ENCODE measurements around the gene KLHL33.

KLHL33 gene

GRCh38 chr14:20436363-20436755 lies 393 bp upstream of the KLHL33 start:
- Histone ChIP-seq H3K14ac (ENCODE audit: low read length) (no peak overlapping the region), H4K91ac (ENCODE audit: low read depth, low read length) (no peak overlapping the region), H3K27me3 (ENCODE audit: insufficient read depth, low read length) (no peaks in the 10 kb centered on the region), H3K4ac (ENCODE audit: low read depth, low read length) (no peak overlapping the region), H2BK5ac (ENCODE audit: low read depth, low read length, poor library complexity) (no peak overlapping the region), H3K9ac (ENCODE audit: low read length) (no peak overlapping the region), H3K4me2 (ENCODE audit: low read length) (no peak overlapping the region), H3K9me3 (ENCODE audit: insufficient read depth, low read depth, low read length) (no peaks in the 10 kb centered on the region), H4K8ac (ENCODE audit: low read depth, low read length) (no peak overlapping the region), H3K36me3 (ENCODE audit: control insufficient read depth in 1 of 2, insufficient read depth in 2 of 2, low read length in 2 of 2) (no peaks in the 10 kb centered on the region), H2BK120ac (ENCODE audit: insufficient read depth, low read length, poor library complexity) (no peak overlapping the region), H2AK5ac (ENCODE audit: low read length) (no peak overlapping the region), H3K27ac (ENCODE audit: low read depth, low read length) (no peak overlapping the region), H2BK12ac (ENCODE audit: low read length) (no peak overlapping the region), H2AFZ (ENCODE audit: insufficient read depth, low read length, poor library complexity) (no peak overlapping the region), H3K79me1 (ENCODE audit: low read length) (no peaks in the 10 kb centered on the region), H3K23ac (ENCODE audit: low read length) (no peak overlapping the region), H3K79me2 (ENCODE audit: control insufficient read depth, insufficient read depth, low read length, poor library complexity) (no peaks in the 10 kb centered on the region), H4K12ac (ENCODE audit: low read depth, low read length) (no peak overlapping the region), H3K4me1 (ENCODE audit: control insufficient read depth in 1 of 2, insufficient read depth in 2 of 2, low read length in 2 of 2) (no peaks in the 10 kb centered on the region), H3K18ac (ENCODE audit: low read length) (no peak overlapping the region), H3K4me3 (ENCODE audit: low read depth, low read length) (no peak overlapping the region)
- no peak for DNase-seq
- no CpG with 5 or more reads among the region's 4 CpGs for WGBS (ENCODE audit: extremely low coverage, insufficient coverage, insufficient read length)

- no peaks in the 10 kb centered on the region for H3K27me3 ChIP-seq (ENCODE audit: insufficient read depth, low read length)
- no peak overlapping the region for H3K23ac ChIP-seq (ENCODE audit: low read length)
- H3K79me1 ChIP-seq (ENCODE audit: low read length), result no peaks in the 10 kb centered on the region
- WGBS (ENCODE audit: extremely low coverage, insufficient coverage, insufficient read length), result no CpG with 5 or more reads among the region's 44 CpGs
- no peak overlapping the region for H3K14ac ChIP-seq (ENCODE audit: low read length)
- no peak overlapping the region for H2BK5ac ChIP-seq (ENCODE audit: low read depth, low read length, poor library complexity)
- peak overlapping the region; percentile 2 for H3K4me2 ChIP-seq (ENCODE audit: low read length)
- H2BK12ac ChIP-seq (ENCODE audit: low read length), result no peak overlapping the region
- H4K8ac ChIP-seq (ENCODE audit: low read depth, low read length), result no peak overlapping the region
- no peaks in the 10 kb centered on the region for H3K79me2 ChIP-seq (ENCODE audit: control insufficient read depth, insufficient read depth, low read length, poor library complexity)
- DNase-seq, result no peak
- H3K9ac ChIP-seq (ENCODE audit: low read length), result no peak overlapping the region
- no peak overlapping the region for H4K12ac ChIP-seq (ENCODE audit: low read depth, low read length)
- no peaks in the 10 kb centered on the region for H3K36me3 ChIP-seq (ENCODE audit: control insufficient read depth in 1 of 2, insufficient read depth in 2 of 2, low read length in 2 of 2)
- H3K27ac ChIP-seq (ENCODE audit: low read depth, low read length), result no peak overlapping the region
- no peak overlapping the region for H4K91ac ChIP-seq (ENCODE audit: low read depth, low read length)
- no peak overlapping the region for H2BK120ac ChIP-seq (ENCODE audit: insufficient read depth, low read length, poor library complexity)
- H3K18ac ChIP-seq (ENCODE audit: low read length), result no peak overlapping the region
- H3K4me1 ChIP-seq (ENCODE audit: control insufficient read depth in 1 of 2, insufficient read depth in 2 of 2, low read length in 2 of 2), result no peaks in the 10 kb centered on the region
- no peak overlapping the region for H2AK5ac ChIP-seq (ENCODE audit: low read length)
- no peak overlapping the region for H2AFZ ChIP-seq (ENCODE audit: insufficient read depth, low read length, poor library complexity)
- H3K4ac ChIP-seq (ENCODE audit: low read depth, low read length), result no peak overlapping the region
- H3K9me3 ChIP-seq (ENCODE audit: insufficient read depth, low read depth, low read length), result peaks cover 2% of the 10 kb centered on the region
- no peak overlapping the region for H3K4me3 ChIP-seq (ENCODE audit: low read depth, low read length)
Measured at GRCh38 chr14:20434701-20435581, 1.0 kb downstream of the KLHL33 start.

- Histone ChIP-seq H3K14ac (ENCODE audit: low read length) (no peak overlapping the region), H3K9me3 (ENCODE audit: insufficient read depth, low read depth, low read length) (peaks cover 3% of the 10 kb centered on the region), H3K4me1 (ENCODE audit: control insufficient read depth in 1 of 2, insufficient read depth in 2 of 2, low read length in 2 of 2) (peaks cover 4 to 6% of the 10 kb centered on the region in 2 experiments), H3K9ac (ENCODE audit: low read length) (no peak overlapping the region), H3K4ac (ENCODE audit: low read depth, low read length) (no peak overlapping the region), H2BK5ac (ENCODE audit: low read depth, low read length, poor library complexity) (no peak overlapping the region), H2AFZ (ENCODE audit: insufficient read depth, low read length, poor library complexity) (no peak overlapping the region), H3K36me3 (ENCODE audit: control insufficient read depth in 1 of 2, insufficient read depth in 2 of 2, low read length in 2 of 2) (no peaks in the 10 kb centered on the region), H3K4me3 (ENCODE audit: low read depth, low read length) (no peak overlapping the region), H4K12ac (ENCODE audit: low read depth, low read length) (no peak overlapping the region), H3K23ac (ENCODE audit: low read length) (no peak overlapping the region), H2BK12ac (ENCODE audit: low read length) (no peak overlapping the region), H3K27ac (ENCODE audit: low read depth, low read length) (no peak overlapping the region), H3K18ac (ENCODE audit: low read length) (no peak overlapping the region), H2AK5ac (ENCODE audit: low read length) (no peak overlapping the region), H3K79me1 (ENCODE audit: low read length) (no peaks in the 10 kb centered on the region), H3K79me2 (ENCODE audit: control insufficient read depth, insufficient read depth, low read length, poor library complexity) (no peaks in the 10 kb centered on the region), H4K91ac (ENCODE audit: low read depth, low read length) (no peak overlapping the region), H4K8ac (ENCODE audit: low read depth, low read length) (no peak overlapping the region), H3K4me2 (ENCODE audit: low read length) (no peak overlapping the region), H3K27me3 (ENCODE audit: insufficient read depth, low read length) (no peaks in the 10 kb centered on the region), H2BK120ac (ENCODE audit: insufficient read depth, low read length, poor library complexity) (no peak overlapping the region)
- DNase-seq, result no peak
- no CpG with 5 or more reads among the region's 30 CpGs for WGBS (ENCODE audit: extremely low coverage, insufficient coverage, insufficient read length)
Measured at GRCh38 chr14:20429801-20430669, 5.9 kb downstream of the KLHL33 start.

GRCh38 chr14:20428802-20429201 lies 7.2 kb downstream of the KLHL33 start:
- H4K91ac ChIP-seq (ENCODE audit: low read depth, low read length), result no peak overlapping the region
- no peak overlapping the region for H3K4ac ChIP-seq (ENCODE audit: low read depth, low read length)
- no peak overlapping the region for H3K4me3 ChIP-seq (ENCODE audit: low read depth, low read length)
- no CpG with 5 or more reads among the region's 5 CpGs for WGBS (ENCODE audit: extremely low coverage, insufficient coverage, insufficient read length)
- H3K79me2 ChIP-seq (ENCODE audit: control insufficient read depth, insufficient read depth, low read length, poor library complexity), result no peaks in the 10 kb centered on the region
- H3K36me3 ChIP-seq (ENCODE audit: control insufficient read depth in 1 of 2, insufficient read depth in 2 of 2, low read length in 2 of 2), result no peaks in the 10 kb centered on the region
- no peaks in the 10 kb centered on the region for H3K79me1 ChIP-seq (ENCODE audit: low read length)
- no peaks in the 10 kb centered on the region for H3K27me3 ChIP-seq (ENCODE audit: insufficient read depth, low read length)
- H3K9ac ChIP-seq (ENCODE audit: low read length), result no peak overlapping the region
- H4K12ac ChIP-seq (ENCODE audit: low read depth, low read length), result no peak overlapping the region
- H3K23ac ChIP-seq (ENCODE audit: low read length), result no peak overlapping the region
- no peak overlapping the region for H2BK120ac ChIP-seq (ENCODE audit: insufficient read depth, low read length, poor library complexity)
- H3K14ac ChIP-seq (ENCODE audit: low read length), result no peak overlapping the region
- no peak overlapping the region for H3K4me2 ChIP-seq (ENCODE audit: low read length)
- no peak overlapping the region for H3K18ac ChIP-seq (ENCODE audit: low read length)
- H2AFZ ChIP-seq (ENCODE audit: insufficient read depth, low read length, poor library complexity), result no peak overlapping the region
- H2BK12ac ChIP-seq (ENCODE audit: low read length), result no peak overlapping the region
- peaks cover 4 to 6% of the 10 kb centered on the region in 2 experiments for H3K4me1 ChIP-seq (ENCODE audit: control insufficient read depth in 1 of 2, insufficient read depth in 2 of 2, low read length in 2 of 2)
- H3K9me3 ChIP-seq (ENCODE audit: insufficient read depth, low read depth, low read length), result peaks cover 3% of the 10 kb centered on the region
- no peak overlapping the region for H4K8ac ChIP-seq (ENCODE audit: low read depth, low read length)
- H3K27ac ChIP-seq (ENCODE audit: low read depth, low read length), result no peak overlapping the region
- no peak overlapping the region for H2BK5ac ChIP-seq (ENCODE audit: low read depth, low read length, poor library complexity)
- no peak for DNase-seq
- H2AK5ac ChIP-seq (ENCODE audit: low read length), result no peak overlapping the region

Data from trophoblast cell (in vitro differentiated cells and primary cell).